ENCODE data around the gene CPA3.

DNA sequence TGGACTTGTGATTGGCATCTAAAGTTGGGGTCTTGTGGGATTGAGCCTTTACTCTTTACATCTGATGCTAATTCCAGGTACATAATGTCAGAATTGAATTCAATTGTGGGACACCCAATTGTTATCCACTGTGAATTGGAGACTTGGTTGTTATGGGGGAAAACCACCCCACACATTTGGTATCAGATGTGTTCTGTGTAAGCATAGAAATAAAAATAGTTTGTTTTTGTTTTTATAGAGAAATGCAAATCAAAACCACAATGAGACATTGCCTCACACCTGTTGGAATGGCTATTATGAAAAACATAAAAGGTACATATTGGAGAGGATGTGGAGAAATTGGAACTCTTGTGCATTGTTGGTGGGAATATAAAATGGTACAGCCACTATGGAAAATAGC lies 58.5 kb downstream of the CPA3 start:
- no peak for TF ChIP-seq POLR2AphosphoS5 (IDR thresholded peaks at IDR 0.05; ENCODE audit: low read depth, low read length)
- no peak for TF ChIP-seq TAF1 (IDR thresholded peaks at IDR 0.05; ENCODE audit: low read depth, low read length)
- TF ChIP-seq POU2F2 (IDR thresholded peaks at IDR 0.05; ENCODE audit: low read depth, low read length), result no peak
- TF ChIP-seq POLR2A (IDR thresholded peaks at IDR 0.05; ENCODE audit: low read depth, low read length), result no peak
- no peak for TF ChIP-seq SPI1 (IDR thresholded peaks at IDR 0.05; ENCODE audit: low read depth, low read length)
